OCI-LY1 (cell line): ENCODE measurements around the gene VMP1.

ENCODE experiments used
- CTCF ChIP-seq: fragments of 200-600 bp; sonication (generic), shearing (Covaris generic); IDR thresholded peaks from 2 replicates; pipeline ENCODE4 v1.5.1; 2017; ENCODE audit warnings: mild to moderate bottlenecking, antibody characterized with exemption, low read length, moderate library complexity, mixed read lengths
- EZH2 ChIP-seq: fragments of 200-600 bp; sonication (generic), shearing (Covaris generic); IDR thresholded peaks from 2 replicates; pipeline ENCODE4 v1.8.0; 2017; ENCODE audit warnings: borderline replicate concordance, mixed run types, mild to moderate bottlenecking, antibody characterized with exemption, low read length, moderate library complexity, mixed read lengths

- TF ChIP-seq CTCF (no peak), EZH2 (no peak)
Observed at GRCh38 chr17:59751955-59752413, 44.5 kb downstream of the VMP1 start.
